ENCODE data around the gene RUFY4.

Gene RUFY4

DNA sequence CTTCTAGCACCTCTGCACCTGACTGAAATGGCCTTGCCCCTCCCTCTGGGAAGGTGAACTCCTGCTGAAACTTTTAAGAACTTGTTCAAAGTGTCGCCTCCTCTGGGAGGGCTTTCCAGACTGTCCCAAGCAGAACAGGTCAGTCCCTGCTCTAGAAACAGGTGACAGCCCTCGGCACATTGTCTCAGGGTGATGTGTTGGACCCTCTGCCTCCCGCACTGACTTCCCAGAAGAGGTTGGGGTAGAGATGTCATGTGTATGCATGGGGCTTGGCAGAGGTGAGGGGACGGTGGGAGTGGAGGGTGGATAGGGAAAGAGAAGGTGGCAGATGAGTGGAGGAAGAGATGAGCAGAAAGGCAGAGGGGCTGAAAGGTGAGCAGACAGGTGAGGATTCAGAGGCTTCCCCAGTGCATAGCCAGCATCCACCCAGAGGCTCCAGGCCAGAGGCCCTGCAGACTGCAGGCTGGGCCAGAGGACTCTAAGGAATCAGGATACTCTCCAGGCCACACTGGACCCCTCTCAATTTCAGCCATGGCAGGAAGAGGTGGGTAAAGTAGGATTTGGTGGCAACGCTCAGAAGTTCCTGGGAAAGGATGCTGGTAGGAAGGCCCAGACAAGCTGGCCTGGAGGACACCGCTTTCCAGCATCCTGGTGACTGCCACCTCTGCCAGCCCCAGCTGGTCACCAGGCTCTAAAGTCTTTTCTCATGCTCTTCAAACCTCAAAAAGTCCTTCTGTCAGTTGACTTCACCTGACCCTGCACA lies 41.4 kb upstream of the RUFY4 start:
- DNase-seq (ENCODE audit: low read depth): no peak
- TF ChIP-seq, protein P1, sequence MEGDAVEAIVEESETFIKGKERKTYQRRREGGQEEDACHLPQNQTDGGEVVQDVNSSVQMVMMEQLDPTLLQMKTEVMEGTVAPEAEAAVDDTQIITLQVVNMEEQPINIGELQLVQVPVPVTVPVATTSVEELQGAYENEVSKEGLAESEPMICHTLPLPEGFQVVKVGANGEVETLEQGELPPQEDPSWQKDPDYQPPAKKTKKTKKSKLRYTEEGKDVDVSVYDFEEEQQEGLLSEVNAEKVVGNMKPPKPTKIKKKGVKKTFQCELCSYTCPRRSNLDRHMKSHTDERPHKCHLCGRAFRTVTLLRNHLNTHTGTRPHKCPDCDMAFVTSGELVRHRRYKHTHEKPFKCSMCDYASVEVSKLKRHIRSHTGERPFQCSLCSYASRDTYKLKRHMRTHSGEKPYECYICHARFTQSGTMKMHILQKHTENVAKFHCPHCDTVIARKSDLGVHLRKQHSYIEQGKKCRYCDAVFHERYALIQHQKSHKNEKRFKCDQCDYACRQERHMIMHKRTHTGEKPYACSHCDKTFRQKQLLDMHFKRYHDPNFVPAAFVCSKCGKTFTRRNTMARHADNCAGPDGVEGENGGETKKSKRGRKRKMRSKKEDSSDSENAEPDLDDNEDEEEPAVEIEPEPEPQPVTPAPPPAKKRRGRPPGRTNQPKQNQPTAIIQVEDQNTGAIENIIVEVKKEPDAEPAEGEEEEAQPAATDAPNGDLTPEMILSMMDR (IDR thresholded peaks at IDR 0.05; ENCODE audit: control insufficient read depth, insufficient read depth, low read depth, low read length, missing control alignments): no peak
- no peak overlapping the region for H3K4me3 ChIP-seq (ENCODE audit: control insufficient read depth, low read depth, low read length)

DNA sequence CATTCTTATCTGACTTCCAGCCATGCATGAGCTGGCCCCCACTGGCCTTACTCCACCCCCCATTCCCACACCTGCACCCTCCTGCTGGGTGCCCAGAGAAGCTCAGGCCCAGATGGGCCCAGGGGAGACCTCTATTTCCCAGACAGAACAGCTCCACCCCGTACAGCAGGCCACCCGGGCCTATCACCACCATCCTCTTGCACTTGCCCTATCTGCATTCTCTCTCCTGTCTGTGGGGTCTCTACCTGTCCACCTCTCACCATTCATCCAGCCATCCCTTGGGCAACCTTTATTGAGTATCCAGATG lies 40.9 kb upstream of the RUFY4 start:
- no peak for DNase-seq (ENCODE audit: low read depth)
- no peak overlapping the region for H3K4me3 ChIP-seq (ENCODE audit: control insufficient read depth, low read depth, low read length)
- TF ChIP-seq, protein P1 (IDR thresholded peaks at IDR 0.05; ENCODE audit: control insufficient read depth, insufficient read depth, low read depth, low read length, missing control alignments): no peak

DNA sequence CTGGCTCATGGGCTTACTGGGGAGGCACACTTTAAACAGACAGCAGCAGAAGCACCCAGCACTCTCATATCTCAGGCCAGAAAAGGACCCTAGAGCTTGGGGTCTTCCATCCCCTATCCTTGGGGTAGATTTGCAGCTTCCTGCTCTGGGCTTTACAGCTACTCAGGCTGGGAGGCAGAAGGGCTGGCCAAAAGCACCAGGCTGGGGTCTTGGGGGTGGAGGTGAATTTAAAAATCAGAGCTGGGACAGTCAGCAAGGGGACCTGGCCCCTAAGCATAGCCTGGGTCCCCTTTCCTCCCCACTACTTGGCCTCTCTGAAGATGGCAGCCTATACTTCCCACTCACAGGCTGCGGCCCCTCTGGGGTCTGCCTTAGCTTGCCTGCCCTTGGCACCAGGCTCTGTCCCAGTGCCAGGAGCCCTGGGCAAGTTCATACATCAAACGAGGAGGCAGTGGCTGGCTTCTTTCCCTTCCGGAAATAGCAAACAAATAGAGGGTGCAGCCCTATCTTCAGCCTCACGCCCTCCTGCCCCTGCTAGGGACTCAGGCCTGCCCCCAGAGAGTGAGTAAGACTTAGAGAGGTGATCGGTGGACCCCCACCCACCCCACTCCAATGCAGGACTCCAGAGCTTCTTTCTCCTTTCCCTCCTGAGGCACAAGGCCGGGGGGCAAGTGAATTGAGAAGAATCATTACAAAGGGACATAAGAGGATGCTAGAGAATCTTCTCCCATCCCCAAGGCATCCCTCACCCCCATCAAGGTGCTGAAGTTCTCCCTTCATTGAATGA lies 40.3 kb upstream of the RUFY4 start:
- TF ChIP-seq, protein P1 (IDR thresholded peaks at IDR 0.05; ENCODE audit: control insufficient read depth, insufficient read depth, low read depth, low read length, missing control alignments): no peak
- no peak for DNase-seq (ENCODE audit: low read depth)
- H3K4me3 ChIP-seq (ENCODE audit: control insufficient read depth, low read depth, low read length): no peak overlapping the region

DNA sequence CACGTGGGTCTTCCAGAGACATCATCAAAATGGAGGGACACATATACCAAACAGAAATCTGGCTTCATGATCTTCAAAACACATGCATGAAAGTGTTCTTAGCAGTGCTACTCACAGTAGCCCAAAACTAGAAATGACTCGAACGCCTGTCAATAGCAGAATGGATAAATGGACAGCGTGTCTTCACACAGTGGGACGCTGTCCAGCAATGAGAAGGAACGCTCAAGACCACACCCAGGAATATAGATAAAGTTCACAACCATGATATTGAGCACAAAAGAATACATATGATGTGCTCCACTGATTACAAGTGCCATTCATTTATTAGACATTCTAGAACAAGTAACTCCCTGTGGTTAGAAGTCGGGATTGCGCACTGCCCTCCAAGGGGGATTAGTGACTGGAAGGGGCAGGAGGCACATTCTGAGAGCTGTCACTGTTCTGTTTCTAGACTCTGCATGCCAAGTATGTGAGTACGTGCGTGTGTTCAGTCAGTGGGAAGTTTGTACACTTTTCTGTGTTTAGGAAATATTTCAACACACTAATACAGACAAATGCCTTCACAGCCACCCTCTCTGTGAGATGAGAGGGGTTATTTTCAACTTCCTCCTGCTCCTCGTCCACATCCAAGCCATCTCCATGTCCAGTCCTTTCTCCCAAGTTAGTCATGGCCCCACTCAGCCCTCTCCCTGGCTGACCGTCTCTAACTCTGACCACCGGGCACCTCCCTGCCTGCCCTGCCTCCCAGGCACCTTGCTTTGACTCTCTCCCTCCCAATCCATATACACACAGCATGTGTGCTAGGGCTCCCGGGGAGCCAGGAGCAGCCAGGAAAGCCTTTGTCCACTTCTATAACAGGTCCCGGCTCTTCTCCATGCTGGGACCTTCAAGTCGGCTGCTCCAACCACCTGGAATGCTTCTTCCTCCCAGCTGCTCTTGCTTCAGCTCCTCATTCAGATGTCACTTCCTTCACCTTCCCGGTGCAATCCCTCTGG lies 39.4 kb upstream of the RUFY4 start:
- DNase-seq (ENCODE audit: low read depth): no peak
- TF ChIP-seq, protein P1 (IDR thresholded peaks at IDR 0.05; ENCODE audit: control insufficient read depth, insufficient read depth, low read depth, low read length, missing control alignments): no peak

DNA sequence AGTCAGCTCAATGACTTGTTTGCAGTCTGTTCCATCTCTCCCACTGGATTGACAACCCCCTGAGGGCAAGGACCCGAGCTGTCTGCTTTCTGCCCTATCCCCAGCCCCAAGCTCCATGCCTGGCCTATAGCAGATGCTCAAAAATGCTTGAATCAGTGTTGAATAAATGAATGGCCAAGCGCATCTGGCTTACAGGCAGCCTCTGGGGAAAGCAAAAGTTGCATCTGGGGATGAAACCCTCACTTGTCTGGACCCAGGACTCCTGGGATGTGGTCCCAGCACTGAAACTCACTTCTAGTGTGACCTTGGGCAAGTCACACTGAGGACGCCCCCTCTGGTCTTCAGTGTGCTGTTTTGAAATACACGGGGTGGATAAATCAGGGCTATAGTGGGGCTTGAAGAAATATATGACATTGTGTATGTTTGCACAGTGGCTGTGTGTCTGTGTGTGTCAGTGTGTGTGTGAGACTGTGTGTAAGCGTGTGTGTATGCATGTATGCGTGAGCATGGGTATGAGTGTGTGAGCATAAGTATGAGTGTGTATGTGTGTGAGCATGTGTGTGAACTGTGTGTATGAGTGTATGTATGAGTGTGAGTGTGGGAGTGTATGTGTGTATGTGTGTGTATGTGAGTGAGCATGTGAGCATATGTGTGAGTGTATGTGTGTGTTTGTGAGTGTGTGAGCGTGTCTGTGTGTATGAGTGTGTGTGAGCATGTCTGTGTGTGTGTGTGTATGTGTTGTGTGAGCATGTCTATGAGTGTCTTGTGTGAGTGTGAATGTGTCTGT lies 38.5 kb upstream of the RUFY4 start:
- no peak for DNase-seq (ENCODE audit: low read depth)
- TF ChIP-seq, protein P1 (IDR thresholded peaks at IDR 0.05; ENCODE audit: control insufficient read depth, insufficient read depth, low read depth, low read length, missing control alignments): no peak

More for the DNA sequence above, 39.4 kb upstream of the RUFY4 start:
- no peak overlapping the region for H3K4me3 ChIP-seq (ENCODE audit: control insufficient read depth, low read depth, low read length)

More for the DNA sequence above, 38.5 kb upstream of the RUFY4 start:
- no peak overlapping the region for H3K4me3 ChIP-seq (ENCODE audit: control insufficient read depth, low read depth, low read length)
